ENCODE results near the gene NIPBL. TPM values are rescaled to one million over a fixed set of nuclear protein-coding genes. Genes with fewer than 3 reads are reported as not detected.

Gene NIPBL
- total RNA-seq, 1 experiment from 2014 or later = 45.1 TPM

- TF ChIP-seq, protein P1, sequence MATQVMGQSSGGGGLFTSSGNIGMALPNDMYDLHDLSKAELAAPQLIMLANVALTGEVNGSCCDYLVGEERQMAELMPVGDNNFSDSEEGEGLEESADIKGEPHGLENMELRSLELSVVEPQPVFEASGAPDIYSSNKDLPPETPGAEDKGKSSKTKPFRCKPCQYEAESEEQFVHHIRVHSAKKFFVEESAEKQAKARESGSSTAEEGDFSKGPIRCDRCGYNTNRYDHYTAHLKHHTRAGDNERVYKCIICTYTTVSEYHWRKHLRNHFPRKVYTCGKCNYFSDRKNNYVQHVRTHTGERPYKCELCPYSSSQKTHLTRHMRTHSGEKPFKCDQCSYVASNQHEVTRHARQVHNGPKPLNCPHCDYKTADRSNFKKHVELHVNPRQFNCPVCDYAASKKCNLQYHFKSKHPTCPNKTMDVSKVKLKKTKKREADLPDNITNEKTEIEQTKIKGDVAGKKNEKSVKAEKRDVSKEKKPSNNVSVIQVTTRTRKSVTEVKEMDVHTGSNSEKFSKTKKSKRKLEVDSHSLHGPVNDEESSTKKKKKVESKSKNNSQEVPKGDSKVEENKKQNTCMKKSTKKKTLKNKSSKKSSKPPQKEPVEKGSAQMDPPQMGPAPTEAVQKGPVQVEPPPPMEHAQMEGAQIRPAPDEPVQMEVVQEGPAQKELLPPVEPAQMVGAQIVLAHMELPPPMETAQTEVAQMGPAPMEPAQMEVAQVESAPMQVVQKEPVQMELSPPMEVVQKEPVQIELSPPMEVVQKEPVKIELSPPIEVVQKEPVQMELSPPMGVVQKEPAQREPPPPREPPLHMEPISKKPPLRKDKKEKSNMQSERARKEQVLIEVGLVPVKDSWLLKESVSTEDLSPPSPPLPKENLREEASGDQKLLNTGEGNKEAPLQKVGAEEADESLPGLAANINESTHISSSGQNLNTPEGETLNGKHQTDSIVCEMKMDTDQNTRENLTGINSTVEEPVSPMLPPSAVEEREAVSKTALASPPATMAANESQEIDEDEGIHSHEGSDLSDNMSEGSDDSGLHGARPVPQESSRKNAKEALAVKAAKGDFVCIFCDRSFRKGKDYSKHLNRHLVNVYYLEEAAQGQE (IDR thresholded peaks at IDR 0.05; ENCODE audit: low read depth) = no peak
- TF ChIP-seq YY1 (IDR thresholded peaks at IDR 0.05; ENCODE audit: extremely low read depth, insufficient replicate concordance, low read depth, low read length) = no peak
Measured at GRCh38 chr5:36932699-36933098, 56.1 kb downstream of the NIPBL start (continued).

GRCh38 chr5:36934740-36935356, 58.3 kb downstream of the NIPBL start:
- no peak overlapping the region for H3K27ac ChIP-seq (ENCODE audit: low read depth, low read length)
- H3K79me2 ChIP-seq (ENCODE audit: insufficient read depth, low read length) = peaks cover 100% of the 10 kb centered on the region
- H3K9me3 ChIP-seq (ENCODE audit: control insufficient read depth in 1 of 2, insufficient read depth in 1 of 2, low read depth in 1 of 2, low read length in 2 of 2) = no peaks in the 10 kb centered on the region
- ChIA-PET CTCF (no interaction called here), RAD21 (ENCODE audit: low non-redundant PET in 1 of 2, low total read pairs in 2 of 2, uncharacterized antibody in 2 of 2, unreplicated experiment in 2 of 2) (no interaction called here), POLR2A (no interaction called here)
- ATAC-seq = no peak
- H3K27me3 ChIP-seq (ENCODE audit: insufficient read depth, low read length) = no peaks in the 10 kb centered on the region
- H3K4me1 ChIP-seq (ENCODE audit: control insufficient read depth in 1 of 2, insufficient read depth in 2 of 2, low read length in 2 of 2) = peaks cover 4% of the 10 kb centered on the region in 2 experiments; a peak in 3 of 4 replicates
- no peak overlapping the region for H2AFZ ChIP-seq (ENCODE audit: low read depth, low read length, poor library complexity, severe bottlenecking)
- DNase-seq (ENCODE audit: low read depth, low spot score) = no peak
- intact Hi-C loops (cut with micrococcal nuclease) = no loop called here
- H3K4me3 ChIP-seq (replicated peaks in 1 of 2; ENCODE audit: low read depth in 1 of 2, low read length in 2 of 2) = no peak overlapping the region
- no peaks in the 10 kb centered on the region for H3K36me3 ChIP-seq (ENCODE audit: control insufficient read depth in 1 of 2, insufficient read depth in 2 of 2, low read length in 2 of 2)
- H3K9me2 ChIP-seq (ENCODE audit: insufficient read depth) = 0 out of 2 replicates have a peak, but pooled peaks cover 4% of the 10 kb centered on the region
- no TSS peak for BruUV-seq (replicated peaks)
- 0 out of 2 replicates have a peak, but pooled peaks cover 14% of the 10 kb centered on the region for H4K20me1 ChIP-seq (ENCODE audit: insufficient read depth)
- no peak overlapping the region for H3K9ac ChIP-seq (ENCODE audit: low read length)
- H3K4me2 ChIP-seq (ENCODE audit: low read length) = no peak overlapping the region
- TF ChIP-seq EZH2phosphoT487 (IDR thresholded peaks at IDR 0.05; ENCODE audit: borderline replicate concordance) = no peak
- no peak for TF ChIP-seq ZNF274 (IDR thresholded peaks at IDR 0.05; ENCODE audit: low read depth, low read length)
- no peak for TF ChIP-seq EZH2 (IDR thresholded peaks at IDR 0.05)
- no peak for TF ChIP-seq ZFX (IDR thresholded peaks at IDR 0.05)
- no peak for TF ChIP-seq POLR2AphosphoS5 (IDR thresholded peaks at IDR 0.05; ENCODE audit: low read depth, low read length)
- TF ChIP-seq RAD21 (IDR thresholded peaks at IDR 0.05; ENCODE audit: low read depth) = no peak
- TF ChIP-seq SIN3A (IDR thresholded peaks at IDR 0.05; ENCODE audit: low read depth) = no peak
- TF ChIP-seq, protein P2, sequence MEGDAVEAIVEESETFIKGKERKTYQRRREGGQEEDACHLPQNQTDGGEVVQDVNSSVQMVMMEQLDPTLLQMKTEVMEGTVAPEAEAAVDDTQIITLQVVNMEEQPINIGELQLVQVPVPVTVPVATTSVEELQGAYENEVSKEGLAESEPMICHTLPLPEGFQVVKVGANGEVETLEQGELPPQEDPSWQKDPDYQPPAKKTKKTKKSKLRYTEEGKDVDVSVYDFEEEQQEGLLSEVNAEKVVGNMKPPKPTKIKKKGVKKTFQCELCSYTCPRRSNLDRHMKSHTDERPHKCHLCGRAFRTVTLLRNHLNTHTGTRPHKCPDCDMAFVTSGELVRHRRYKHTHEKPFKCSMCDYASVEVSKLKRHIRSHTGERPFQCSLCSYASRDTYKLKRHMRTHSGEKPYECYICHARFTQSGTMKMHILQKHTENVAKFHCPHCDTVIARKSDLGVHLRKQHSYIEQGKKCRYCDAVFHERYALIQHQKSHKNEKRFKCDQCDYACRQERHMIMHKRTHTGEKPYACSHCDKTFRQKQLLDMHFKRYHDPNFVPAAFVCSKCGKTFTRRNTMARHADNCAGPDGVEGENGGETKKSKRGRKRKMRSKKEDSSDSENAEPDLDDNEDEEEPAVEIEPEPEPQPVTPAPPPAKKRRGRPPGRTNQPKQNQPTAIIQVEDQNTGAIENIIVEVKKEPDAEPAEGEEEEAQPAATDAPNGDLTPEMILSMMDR (IDR thresholded peaks at IDR 0.05 in 2 of 3, conservative IDR thresholded peaks at IDR 0.05 in 1 of 3; ENCODE audit: borderline replicate concordance in 1 of 3, insufficient read depth in 1 of 3, low read depth in 2 of 3, low read length in 2 of 3) = no peak
- no peak for TF ChIP-seq MAX (IDR thresholded peaks at IDR 0.05)
- TF ChIP-seq ELF1 (IDR thresholded peaks at IDR 0.05; ENCODE audit: borderline replicate concordance, low read depth) = no peak
- no peak for TF ChIP-seq ZBTB33 (IDR thresholded peaks at IDR 0.05; ENCODE audit: extremely low read depth, insufficient replicate concordance, low read length)
- TF ChIP-seq POLR2A (IDR thresholded peaks at IDR 0.05; ENCODE audit: borderline replicate concordance, extremely low read depth, insufficient read depth, insufficient read length) = no peak
